GM12878 (cell line): ENCODE data around the gene UROC1.

Source experiments
- DPF2 ChIP-seq: fragments of 450-650 bp; IDR thresholded peaks from 2 replicates; pipeline ENCODE4 v1.6.1; 2017; ENCODE audit warnings: mild to moderate bottlenecking
- POLR2A ChIP-seq: IDR thresholded peaks from 2 replicates; pipeline ENCODE4 v1.6.1; 2011; ENCODE audit warnings: low read depth, mild to moderate bottlenecking, low read length
- SREBF2 ChIP-seq: IDR thresholded peaks from 2 replicates; pipeline ENCODE4 v1.6.1; 2012; ENCODE audit warnings: mild to moderate bottlenecking, low read length

DNA sequence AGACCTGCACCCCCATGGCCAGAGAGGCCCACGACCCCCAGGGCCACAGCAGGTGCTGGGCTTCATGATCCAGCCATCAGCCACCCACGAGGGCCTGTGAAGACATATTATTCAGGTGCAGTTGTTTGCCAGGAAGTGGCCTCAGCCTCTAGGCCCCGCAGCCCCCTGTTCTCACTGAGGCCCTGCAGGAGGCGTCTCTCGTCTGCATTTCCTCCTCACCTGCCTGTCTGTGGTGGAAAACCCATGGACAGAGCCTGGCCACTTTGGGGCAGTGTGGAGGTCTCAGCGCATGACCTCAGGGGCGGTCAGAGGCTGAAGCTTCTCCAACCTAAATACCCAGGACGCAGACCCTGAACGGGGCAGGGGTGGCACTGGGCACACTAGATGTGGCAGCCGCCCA lies 18.6 kb downstream of the UROC1 start:
- TF ChIP-seq DPF2 (no peak), SREBF2 (no peak), POLR2A (no peak)
